GM18870 (cell line): ENCODE data around the gene TCERG1.

Experiments used
- ATAC-seq: cut with Tn5 transposase; IDR thresholded peaks from one replicate; pipeline ENCODE4 v1.9.1; 2021; ENCODE audit warnings: moderate library complexity; ENCODE audit not compliant: unreplicated experiment

Gene TCERG1

GRCh38 chr5:146446861-146447733, at the start of gene TCERG1:
TSS of gene TCERG1 (plus strand) at chr5:146447333. CDS start at chr5:146447350, 17 bp downstream.
- ATAC-seq = peak; percentile 99

DNA sequence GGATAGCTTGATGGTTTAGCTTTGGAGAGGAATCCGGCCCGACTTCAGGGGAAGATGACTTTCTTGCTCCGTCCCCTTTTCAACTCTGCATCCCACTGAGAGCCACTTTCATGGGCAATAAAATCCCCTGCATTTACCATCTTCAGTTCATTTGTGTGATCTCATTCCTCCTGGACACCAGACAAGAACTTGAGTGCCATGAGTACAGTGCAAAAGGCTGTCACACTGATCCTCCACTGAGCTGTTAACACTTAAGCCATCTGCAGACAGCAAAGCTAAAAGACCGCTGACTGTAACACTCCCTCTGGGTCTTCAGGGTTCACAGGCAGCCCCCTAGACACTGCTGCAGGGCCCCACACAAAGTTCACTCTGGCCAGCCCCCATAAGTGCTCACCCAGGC, 48.3 kb upstream of the TCERG1 start:
- ATAC-seq = no peak

DNA sequence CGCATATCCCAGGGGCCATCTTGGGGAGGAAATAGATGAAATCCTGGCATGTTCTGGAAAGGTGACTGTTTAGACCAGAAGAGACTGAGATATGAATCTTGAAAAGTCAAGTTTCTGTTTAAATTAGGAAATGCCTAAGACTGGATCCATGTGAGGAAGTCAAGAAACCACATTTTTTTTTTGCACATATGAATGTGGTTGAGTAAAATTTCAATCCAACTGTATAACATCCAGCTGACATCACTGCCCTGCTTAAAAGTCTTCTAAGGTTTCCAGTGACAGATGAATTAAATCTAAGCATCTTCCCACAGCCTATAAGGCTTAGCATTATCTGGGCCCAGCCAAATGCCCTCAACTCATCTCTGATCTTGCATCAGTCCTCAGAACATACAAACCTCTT, 47.7 kb upstream of the TCERG1 start:
- no peak for ATAC-seq

DNA sequence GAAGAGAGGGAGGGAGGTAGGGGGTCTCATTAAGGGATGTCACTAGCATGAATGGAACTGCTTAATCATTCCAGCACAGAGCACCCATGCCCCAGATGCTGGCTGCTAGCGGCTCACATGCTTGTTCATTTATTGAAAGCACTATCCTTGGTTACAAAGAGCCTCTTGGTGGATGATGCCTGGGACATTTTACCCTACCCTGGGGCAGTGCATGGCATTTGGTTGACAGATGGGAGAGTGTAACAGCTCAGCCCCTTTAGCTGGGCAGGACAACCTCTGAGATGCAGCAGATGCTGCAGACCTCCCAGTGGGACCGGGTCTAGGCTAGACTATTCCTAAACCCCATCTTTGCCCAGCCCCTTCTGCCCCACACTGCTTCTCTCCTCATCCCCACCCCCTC, 46.9 kb upstream of the TCERG1 start:
- ATAC-seq = no peak

DNA sequence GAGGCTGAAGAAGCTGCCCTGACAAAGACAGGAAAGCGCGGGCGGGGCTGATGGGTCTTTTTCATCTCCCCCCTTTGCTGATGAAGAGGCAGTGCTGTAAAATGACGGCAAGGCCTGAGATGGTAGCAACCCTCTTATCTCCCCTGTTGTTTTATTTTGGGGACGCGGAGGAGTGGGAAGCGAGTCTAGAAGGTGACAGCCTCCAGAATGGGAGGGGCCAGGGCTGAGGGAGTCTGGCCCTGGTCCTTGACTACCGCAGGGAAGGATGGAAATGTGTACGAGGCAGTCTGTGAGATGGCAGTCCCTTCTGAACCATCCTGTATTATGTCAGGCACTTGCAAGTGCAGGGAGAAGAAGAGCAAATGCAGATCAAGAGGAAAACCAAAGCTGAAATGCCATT, 46.1 kb upstream of the TCERG1 start:
- ATAC-seq = no peak

DNA sequence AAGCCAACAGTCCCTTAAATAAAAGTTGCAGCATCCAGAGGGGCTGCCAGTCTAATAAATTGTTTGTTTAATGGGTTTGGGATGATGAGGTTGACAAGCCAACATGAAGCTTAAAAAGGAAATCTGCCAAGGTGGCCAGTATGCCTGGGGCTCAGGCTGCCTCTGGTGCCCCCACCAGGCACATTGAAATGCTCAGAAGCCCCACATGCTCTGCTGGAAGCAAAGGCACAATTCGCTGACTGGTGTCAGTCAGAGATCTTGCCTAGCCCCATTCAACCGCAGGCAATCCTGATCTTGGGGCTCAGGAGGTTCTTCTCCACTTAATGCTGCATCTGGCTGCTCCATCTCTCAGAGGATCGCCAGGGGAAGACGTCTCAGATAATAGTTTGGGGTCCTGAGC, 44.2 kb upstream of the TCERG1 start:
- no peak for ATAC-seq

DNA sequence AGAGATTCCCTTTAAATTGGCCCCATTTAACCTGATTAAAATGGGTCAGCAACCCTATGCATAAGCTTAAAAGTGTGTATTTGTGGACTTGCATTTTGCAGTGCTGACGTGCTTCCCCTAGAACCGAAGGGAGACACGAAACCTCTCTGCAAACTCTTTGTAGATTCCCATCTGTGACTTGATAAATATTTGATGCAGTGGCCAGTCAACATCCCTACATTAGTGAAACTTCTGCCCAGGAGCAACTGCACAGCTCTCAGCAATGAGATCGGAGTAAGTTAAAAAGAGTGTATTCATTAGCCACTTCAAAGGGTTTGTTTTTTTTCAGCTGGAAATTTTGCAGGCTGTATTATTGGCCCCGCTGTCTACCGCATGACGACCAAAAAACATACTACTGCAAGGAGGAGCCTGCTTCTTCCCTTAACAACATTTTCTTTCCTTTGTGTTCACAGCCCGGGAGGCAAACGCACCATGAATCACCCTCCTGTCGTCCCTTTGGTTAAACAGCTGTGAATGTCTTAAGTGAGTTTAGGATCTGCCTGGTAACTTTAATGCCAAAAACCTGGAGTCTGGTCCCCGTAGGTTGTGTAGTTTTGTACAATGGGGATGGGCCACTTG, 38.0 kb upstream of the TCERG1 start:
- ATAC-seq = no peak

DNA sequence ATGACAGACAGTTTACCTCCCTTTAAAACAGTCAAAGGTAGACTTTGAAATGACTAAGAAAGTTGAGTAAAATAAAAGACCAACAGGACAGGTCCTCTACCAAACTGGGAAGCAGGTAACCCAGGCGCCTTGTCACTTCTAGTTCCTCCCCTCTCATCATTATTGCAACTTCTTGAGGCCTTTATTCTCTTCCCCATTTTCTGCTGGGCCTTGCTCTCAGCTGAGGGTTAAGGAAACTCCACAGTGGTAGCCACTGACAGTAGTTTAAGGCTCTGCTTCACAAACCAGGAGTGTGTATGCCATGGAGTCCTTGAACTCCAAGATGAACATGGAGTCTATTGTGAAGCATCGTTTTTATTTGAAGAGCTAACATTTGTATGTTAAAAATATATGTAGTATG, 36.9 kb upstream of the TCERG1 start:
- ATAC-seq = no peak

DNA sequence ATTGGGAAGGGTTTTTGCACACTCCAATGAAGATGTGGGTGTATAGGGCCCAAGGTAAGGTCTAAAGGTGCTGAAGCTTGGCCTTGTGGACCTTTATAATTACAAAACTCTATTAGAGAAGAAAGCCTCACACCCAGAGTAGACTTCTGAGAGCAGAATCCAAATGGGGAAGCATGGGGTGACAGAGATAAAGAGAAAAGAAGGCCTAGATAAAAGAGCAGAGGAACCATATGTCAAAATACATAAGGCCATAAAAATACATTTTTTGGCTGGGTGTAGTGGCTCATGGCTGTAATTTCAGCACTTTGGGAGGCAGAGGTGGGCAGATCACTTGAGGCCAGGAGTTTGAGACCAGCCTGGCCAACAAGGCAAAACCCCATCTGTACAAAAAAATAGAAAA, 27.4 kb upstream of the TCERG1 start:
- no peak for ATAC-seq

DNA sequence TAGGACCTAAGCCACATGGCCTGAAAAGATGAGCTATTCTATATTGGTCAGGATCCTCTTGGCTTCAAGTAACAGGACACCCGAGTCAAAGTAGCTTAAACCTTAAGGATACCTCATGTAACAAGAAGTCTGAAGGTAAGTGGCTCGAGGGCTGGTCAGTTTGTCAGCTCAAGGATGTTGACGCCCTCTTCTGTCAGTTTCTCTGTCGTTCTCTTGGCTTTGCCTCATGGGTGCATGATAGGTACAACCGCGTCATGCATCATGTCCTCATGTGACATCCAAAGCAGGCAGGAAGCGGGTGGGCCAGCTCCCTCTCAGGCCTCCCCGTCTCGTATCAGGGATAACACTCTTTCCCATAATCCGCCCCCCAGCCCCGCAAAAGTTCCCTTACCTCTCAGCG, 22.1 kb upstream of the TCERG1 start:
- no peak for ATAC-seq

GRCh38 chr5:146426305-146426704, 20.8 kb upstream of the TCERG1 start:
- no peak for ATAC-seq

- ATAC-seq = no peak
Measured at GRCh38 chr5:146426853-146427618, 20.1 kb upstream of the TCERG1 start.

GRCh38 chr5:146427619-146427997, 19.5 kb upstream of the TCERG1 start:
- ATAC-seq = no peak

GRCh38 chr5:146428658-146429057, 18.5 kb upstream of the TCERG1 start:
- ATAC-seq = no peak

- no peak for ATAC-seq
Measured at GRCh38 chr5:146440353-146440752, 6.8 kb upstream of the TCERG1 start.

GRCh38 chr5:146440870-146441495, 6.2 kb upstream of the TCERG1 start:
- ATAC-seq = no peak

GRCh38 chr5:146441896-146442295, 5.2 kb upstream of the TCERG1 start:
- ATAC-seq = no peak

- peak; percentile 5 for ATAC-seq
Measured at GRCh38 chr5:146447734-146448380, 724 bp downstream of the TCERG1 start.

GRCh38 chr5:146448783-146449519, 1.8 kb downstream of the TCERG1 start:
- no peak for ATAC-seq

GRCh38 chr5:146450002-146450401, 2.9 kb downstream of the TCERG1 start:
- no peak for ATAC-seq
